ENCODE data around the gene BCAR3. TPM values are rescaled to one million over a fixed set of nuclear protein-coding genes. Genes with fewer than 3 reads are reported as not detected.

Gene BCAR3
- total RNA-seq, 1 donor, result 32.0 TPM

GRCh38 chr1:93690921-93691789, 9.5 kb upstream of the BCAR3 start:
- DNase-seq (ENCODE audit: low read depth), result no peak
- TF ChIP-seq CTCF (IDR thresholded peaks at IDR 0.05; ENCODE audit: insufficient read depth, low read depth, low read length), result no peak
- no peak overlapping the region for H3K4me3 ChIP-seq (ENCODE audit: low read depth, low read length)

- H3K4me3 ChIP-seq (ENCODE audit: low read depth, low read length), result no peak overlapping the region
- no peak for DNase-seq (ENCODE audit: low read depth)
- TF ChIP-seq CTCF (IDR thresholded peaks at IDR 0.05; ENCODE audit: insufficient read depth, low read depth, low read length), result no peak
Measured at GRCh38 chr1:93690341-93690740, 8.7 kb upstream of the BCAR3 start.

- DNase-seq (ENCODE audit: low read depth), result no peak
- no peak for TF ChIP-seq CTCF (IDR thresholded peaks at IDR 0.05; ENCODE audit: insufficient read depth, low read depth, low read length)
- no peak overlapping the region for H3K4me3 ChIP-seq (ENCODE audit: low read depth, low read length)
Measured at GRCh38 chr1:93689521-93690223, 8.0 kb upstream of the BCAR3 start.

- TF ChIP-seq CTCF (IDR thresholded peaks at IDR 0.05; ENCODE audit: insufficient read depth, low read depth, low read length), result no peak
- no peak for DNase-seq (ENCODE audit: low read depth)
- H3K4me3 ChIP-seq (ENCODE audit: low read depth, low read length), result no peak overlapping the region
Measured at GRCh38 chr1:93687542-93687941, 5.9 kb upstream of the BCAR3 start.

- no peak for TF ChIP-seq CTCF (IDR thresholded peaks at IDR 0.05; ENCODE audit: insufficient read depth, low read depth, low read length)
- H3K4me3 ChIP-seq (ENCODE audit: low read depth, low read length), result no peak overlapping the region
- no peak for DNase-seq (ENCODE audit: low read depth)
Measured at GRCh38 chr1:93686504-93687250, 5.0 kb upstream of the BCAR3 start.

GRCh38 chr1:93685918-93686317, 4.3 kb upstream of the BCAR3 start:
- TF ChIP-seq CTCF (IDR thresholded peaks at IDR 0.05; ENCODE audit: insufficient read depth, low read depth, low read length), result no peak
- H3K4me3 ChIP-seq (ENCODE audit: low read depth, low read length), result no peak overlapping the region
- no peak for DNase-seq (ENCODE audit: low read depth)
